GM12878 (cell line): ENCODE measurements around the gene ADAMTSL2. TPM values are rescaled to one million over a fixed set of nuclear protein-coding genes. Genes with fewer than 3 reads are reported as not detected.

ENCODE experiments used
- ATAC-seq: fragments of 200-7000 bp; cut with Tn5 transposase; 3 replicates; pipeline ENCODE4 v1.9.1; 2020; ENCODE audit warnings: mild to moderate bottlenecking, moderate library complexity
- BruUV-seq: library from RNA; stranded (reverse); fragments of 400-500 nt; replicated peaks from 2 replicates; lab custom pipeline; 2021; lab: Mats Ljungman, UMichigan
- CTCF ChIA-PET: fragments of 300-600 bp; sonication (Branson Sonifier 250); formaldehyde crosslinking; extraction: SDS; loops from one replicate; lab custom pipeline; 2021; ENCODE audit warnings: inconsistent platforms; lab: Yijun Ruan, JAX
- POLR2A ChIA-PET: fragments of 350-600 bp; formaldehyde crosslinking; extraction: SDS; loops from one replicate; lab custom pipeline; 2021; ENCODE audit warnings: inconsistent platforms; lab: Charles Lee
- RAD21 ChIA-PET: fragments of 300-600 bp; sonication (Branson Sonifier 250); formaldehyde crosslinking; loops from one replicate; lab custom pipeline; 2023; ENCODE audit warnings: antibody characterized with exemption; ENCODE audit not compliant: unreplicated experiment; lab: Charles Lee
- SMC1A ChIA-PET: fragments of 300-600 bp; sonication (Branson Sonifier 250); formaldehyde crosslinking; loops from one replicate; lab custom pipeline; 2023; ENCODE audit not compliant: unreplicated experiment, uncharacterized antibody; lab: Charles Lee
- DNase-seq: peaks from one replicate; pipeline ENCODE4 v3.0.0-alpha.2; 2011; ENCODE audit warnings: low read depth, low spot score
- FAIRE-seq: peaks from 3 replicates; lab custom pipeline; 2011; peaks lifted over from hg19 to GRCh38; lab: Jason Lieb, UNC
- H2AFZ ChIP-seq: 2 replicates; pipeline ENCODE4 v1.6.0; 2011; ENCODE audit warnings: low read depth, low read length, control low read depth; ENCODE audit not compliant: control insufficient read depth
- H3K27ac ChIP-seq: 2 replicates; pipeline ENCODE4 v1.5.1; 2011; ENCODE audit warnings: control low read depth; ENCODE audit not compliant: control insufficient read depth, insufficient read depth
- H3K27me3 ChIP-seq, 2 experiments: replicated peaks in 1 of 2; 2 replicates each; pipeline versions ENCODE4 v1.6.0 to v1.6.1; 2011; ENCODE audit warnings: low read length in 1 of 2; ENCODE audit not compliant: control insufficient read depth in 2 of 2, insufficient read depth in 2 of 2
- H3K36me3 ChIP-seq, 2 experiments: 2 replicates each; pipeline ENCODE4 v1.5.1; 2011; ENCODE audit warnings: low read length in 1 of 2; ENCODE audit not compliant: control insufficient read depth in 2 of 2, insufficient read depth in 2 of 2
- H3K4me1 ChIP-seq: 2 replicates; pipeline ENCODE4 v1.6.1; 2011; ENCODE audit warnings: mild to moderate bottlenecking, low read length, moderate library complexity, mixed read lengths; ENCODE audit not compliant: control insufficient read depth, insufficient read depth
- H3K4me2 ChIP-seq: 2 replicates; pipeline ENCODE4 v1.6.0; 2011; ENCODE audit warnings: control low read depth; ENCODE audit not compliant: control insufficient read depth, insufficient read depth
- H3K4me3 ChIP-seq: fragments of 200-600 bp; sonication (generic); 2 replicates; pipeline ENCODE4 v1.5.1; 2016
- H3K79me2 ChIP-seq: 2 replicates; pipeline ENCODE4 v1.6.0; 2011; ENCODE audit warnings: low read length; ENCODE audit not compliant: control insufficient read depth, insufficient read depth
- H3K9ac ChIP-seq: 2 replicates; pipeline ENCODE4 v1.8.0; 2011; ENCODE audit warnings: low read length, control low read depth, mixed read lengths; ENCODE audit not compliant: control insufficient read depth, insufficient read depth
- H3K9me3 ChIP-seq: replicated peaks from 3 replicates; pipeline ENCODE4 v1.5.1; 2011; ENCODE audit warnings: mild to moderate bottlenecking, low read length; ENCODE audit not compliant: control insufficient read depth, insufficient read depth
- H4K20me1 ChIP-seq: 2 replicates; pipeline ENCODE4 v1.6.0; 2011; ENCODE audit not compliant: control insufficient read depth, insufficient read depth
- BACH1 ChIP-seq: fragments of 450-650 bp; IDR thresholded peaks from 2 replicates; pipeline ENCODE4 v1.6.1; 2017; ENCODE audit warnings: mild to moderate bottlenecking, borderline replicate concordance
- EED ChIP-seq: sonication (generic); IDR thresholded peaks from 2 replicates; pipeline ENCODE4 v1.6.1; 2016; ENCODE audit warnings: antibody characterized with exemption, low read depth
- HSF1 ChIP-seq: fragments of 150-350 bp; IDR thresholded peaks from 2 replicates; pipeline ENCODE4 v1.6.1; 2014; ENCODE audit warnings: mild to moderate bottlenecking, low read depth, low read length
- KAT2A ChIP-seq: conservative IDR thresholded peaks from 2 replicates; pipeline ENCODE4 v1.6.1; 2011; ENCODE audit warnings: low read depth, low read length; ENCODE audit not compliant: control insufficient read depth
- RAD21 ChIP-seq: IDR thresholded peaks from 2 replicates; pipeline ENCODE4 v1.6.1; 2011; ENCODE audit warnings: mild to moderate bottlenecking, low read depth, low read length, moderate library complexity; ENCODE audit not compliant: insufficient read depth
- RCOR1 ChIP-seq: conservative IDR thresholded peaks from 2 replicates; pipeline ENCODE4 v1.6.1; 2012; ENCODE audit warnings: low read depth, low read length, improper control_type of control experiment
- RUNX3 ChIP-seq: IDR thresholded peaks from 2 replicates; pipeline ENCODE4 v1.6.1; 2012; ENCODE audit warnings: low read length, inconsistent platforms
- SMARCA5 ChIP-seq: fragments of 450-650 bp; IDR thresholded peaks from 2 replicates; pipeline ENCODE4 v1.6.1; 2017; ENCODE audit warnings: mild to moderate bottlenecking
- SMC3 ChIP-seq: IDR thresholded peaks from 2 replicates; pipeline ENCODE4 v1.6.1; 2011; ENCODE audit warnings: low read length, improper control_type of control experiment, borderline replicate concordance
- STAT3 ChIP-seq: IDR thresholded peaks from 2 replicates; pipeline ENCODE4 v1.6.1; 2011; ENCODE audit warnings: low read depth, low read length, improper control_type of control experiment
- ZBED1 ChIP-seq: IDR thresholded peaks from 2 replicates; pipeline ENCODE4 v1.6.1; 2016; ENCODE audit warnings: borderline replicate concordance
- ZZZ3 ChIP-seq: IDR thresholded peaks from 2 replicates; pipeline ENCODE4 v1.6.1; 2011; ENCODE audit warnings: low read depth; ENCODE audit not compliant: control insufficient read depth, insufficient read length
- WGBS: methylation state at CpG from one replicate; pipeline ENCODE4 v1.1.6; 2016; ENCODE audit warnings: low lambda C conversion rate; ENCODE audit not compliant: insufficient replicate concordance, insufficient coverage; ENCODE audit errors: missing lambda C conversion rate; 5-methylcytosine and 5-hydroxymethylcytosine counted together
- in situ Hi-C: fragments of 300-500 bp; cut with MboI; formaldehyde crosslinking; loops from 9 replicates; pipeline ENCODE4 v1.14.3; 2018; ENCODE audit warnings: mixed read lengths
- intact Hi-C: fragments of 100-400 bp; cut with micrococcal nuclease; formaldehyde crosslinking; loops from one replicate; pipeline ENCODE4 v1.14.2; 2022; ENCODE audit not compliant: unreplicated experiment
- polyA plus RNA-seq, 11 experiments: library from polyadenylated mRNA; depleted of rRNA in 4 of 11; unstranded in 6 of 11; stranded (reverse) in 5 of 11; fragments of >200 nt; fragmentation: Nextera tagmentation in 4 of 11; fragmentation: Illumina TruSeq in 1 of 11; extraction: Ambion mirVana in 4 of 11; extraction: Trizol in 1 of 11; gene quantifications; 1 replicate in 1 of 11; 2 replicates in 10 of 11; pipeline versions ENCODE4 v1.2.1 to v1.2.3, GENCODE V29; 2011 to 2016; ENCODE audit warnings: inconsistent platforms in 2 of 11, missing spikeins in 2 of 11, low read depth in 1 of 11
- total RNA-seq, 4 experiments: library from RNA; depleted of rRNA in 3 of 4; stranded (reverse); fragments of >200 nt in 3 of 4; fragmentation: Illumina TruSeq in 1 of 4; extraction: Trizol in 1 of 4; gene quantifications; 2 replicates each; pipeline versions ENCODE4 v1.2.1 to v1.2.3, GENCODE V29; 2013 to 2021
- TF ChIP-seq, protein P1 (sequence below): fragments of 450-650 bp; IDR thresholded peaks from 2 replicates; pipeline ENCODE4 v1.6.1; 2017; ENCODE audit warnings: borderline replicate concordance
- TF ChIP-seq, protein P2 (sequence below): fragments of 450-650 bp; IDR thresholded peaks from 2 replicates; pipeline ENCODE4 v1.6.1; 2017; ENCODE audit warnings: antibody characterized with exemption, mild to moderate bottlenecking, moderate library complexity

The ADAMTSL2 gene
- total and polyA plus RNA-seq, 10 of the 15 experiments (the other 5 are each of a cell fraction or from before 2014, with no cell fraction given), result 0.07 TPM; not detected in 9

GRCh38 chr9:133552236-133552635 lies 17.7 kb downstream of the ADAMTSL2 start:
- ATAC-seq (no peak), DNase-seq (no peak), FAIRE-seq (no peak)
- no peaks in the 10 kb centered on the region for H3K36me3 ChIP-seq
- BruUV-seq, result no TSS peak
- H3K79me2 ChIP-seq, result no peaks in the 10 kb centered on the region
- H3K9me3 ChIP-seq, result no peaks in the 10 kb centered on the region
- no peak overlapping the region for H3K27ac ChIP-seq
- 63% methylated on average over 8 of the region's 8 CpGs for WGBS
- CTCF ChIA-PET, result no interaction called here
- RAD21 ChIA-PET, result no interaction called here
- H3K9ac ChIP-seq, result no peak overlapping the region
- H3K4me3 ChIP-seq, result no peak overlapping the region
- H3K27me3 ChIP-seq, result no peaks in the 10 kb centered on the region; a peak in 2 of 4 replicates
- SMC1A ChIA-PET, result no interaction called here
- intact Hi-C loops (no loop called here), in situ Hi-C loops (no loop called here)
- no peak overlapping the region for H2AFZ ChIP-seq
- no peak for TF ChIP-seq ZZZ3
- no peak for TF ChIP-seq RCOR1
- TF ChIP-seq RAD21, result no peak
- H3K4me1 ChIP-seq, result no peaks in the 10 kb centered on the region
- no peak overlapping the region for H3K4me2 ChIP-seq
- POLR2A ChIA-PET, result no interaction called here
- H4K20me1 ChIP-seq, result no peaks in the 10 kb centered on the region

DNA sequence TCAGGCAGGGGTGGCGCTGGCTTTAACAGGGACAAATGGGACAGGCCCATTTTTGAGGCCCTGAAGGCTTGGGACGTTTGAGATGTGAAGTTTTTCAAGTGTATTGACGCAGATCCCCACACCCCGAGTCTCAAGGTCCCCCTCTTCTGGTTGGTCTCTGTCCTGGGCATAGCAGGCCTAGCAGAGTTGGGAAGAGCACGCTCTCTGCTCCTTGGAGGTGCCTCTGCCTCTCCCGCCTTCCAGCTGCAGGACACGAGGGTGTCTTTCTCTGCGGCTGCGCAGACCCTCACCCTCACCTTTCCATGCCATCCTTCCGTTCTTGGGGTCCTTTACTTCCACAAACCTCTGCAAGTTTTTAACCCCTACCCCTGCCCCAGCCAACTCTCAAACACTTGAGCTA lies 18.6 kb downstream of the ADAMTSL2 start:
- in situ Hi-C loops, result no loop called here
- POLR2A ChIA-PET, result no interaction called here
- RAD21 ChIA-PET, result no interaction called here
- SMC1A ChIA-PET, result no interaction called here
- Histone ChIP-seq H2AFZ (no peak overlapping the region), H4K20me1 (no peaks in the 10 kb centered on the region), H3K36me3 (no peaks in the 10 kb centered on the region), H3K27ac (no peak overlapping the region), H3K4me3 (no peak overlapping the region), H3K9ac (no peak overlapping the region), H3K9me3 (no peaks in the 10 kb centered on the region), H3K27me3 (no peaks in the 10 kb centered on the region; a peak in 2 of 4 replicates), H3K4me1 (peaks cover 6% of the 10 kb centered on the region), H3K79me2 (no peaks in the 10 kb centered on the region), H3K4me2 (no peak overlapping the region)
- intact Hi-C loops, result no loop called here
- DNase-seq (no peak), ATAC-seq (no peak), FAIRE-seq (no peak)
- no TSS peak for BruUV-seq
- CTCF ChIA-PET, result no interaction called here
- WGBS, result 11% methylated on average over 10 of the region's 10 CpGs
- TF ChIP-seq RUNX3, result no peak
- no peak for TF ChIP-seq STAT3
- no peak for TF ChIP-seq EED
- no peak for TF ChIP-seq SMARCA5
- no peak for TF ChIP-seq KAT2A
- TF ChIP-seq, protein P1, sequence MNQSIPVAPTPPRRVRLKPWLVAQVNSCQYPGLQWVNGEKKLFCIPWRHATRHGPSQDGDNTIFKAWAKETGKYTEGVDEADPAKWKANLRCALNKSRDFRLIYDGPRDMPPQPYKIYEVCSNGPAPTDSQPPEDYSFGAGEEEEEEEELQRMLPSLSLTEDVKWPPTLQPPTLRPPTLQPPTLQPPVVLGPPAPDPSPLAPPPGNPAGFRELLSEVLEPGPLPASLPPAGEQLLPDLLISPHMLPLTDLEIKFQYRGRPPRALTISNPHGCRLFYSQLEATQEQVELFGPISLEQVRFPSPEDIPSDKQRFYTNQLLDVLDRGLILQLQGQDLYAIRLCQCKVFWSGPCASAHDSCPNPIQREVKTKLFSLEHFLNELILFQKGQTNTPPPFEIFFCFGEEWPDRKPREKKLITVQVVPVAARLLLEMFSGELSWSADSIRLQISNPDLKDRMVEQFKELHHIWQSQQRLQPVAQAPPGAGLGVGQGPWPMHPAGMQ, result no peak
- TF ChIP-seq SMC3, result no peak
- no peak for TF ChIP-seq BACH1
- TF ChIP-seq, protein P2, sequence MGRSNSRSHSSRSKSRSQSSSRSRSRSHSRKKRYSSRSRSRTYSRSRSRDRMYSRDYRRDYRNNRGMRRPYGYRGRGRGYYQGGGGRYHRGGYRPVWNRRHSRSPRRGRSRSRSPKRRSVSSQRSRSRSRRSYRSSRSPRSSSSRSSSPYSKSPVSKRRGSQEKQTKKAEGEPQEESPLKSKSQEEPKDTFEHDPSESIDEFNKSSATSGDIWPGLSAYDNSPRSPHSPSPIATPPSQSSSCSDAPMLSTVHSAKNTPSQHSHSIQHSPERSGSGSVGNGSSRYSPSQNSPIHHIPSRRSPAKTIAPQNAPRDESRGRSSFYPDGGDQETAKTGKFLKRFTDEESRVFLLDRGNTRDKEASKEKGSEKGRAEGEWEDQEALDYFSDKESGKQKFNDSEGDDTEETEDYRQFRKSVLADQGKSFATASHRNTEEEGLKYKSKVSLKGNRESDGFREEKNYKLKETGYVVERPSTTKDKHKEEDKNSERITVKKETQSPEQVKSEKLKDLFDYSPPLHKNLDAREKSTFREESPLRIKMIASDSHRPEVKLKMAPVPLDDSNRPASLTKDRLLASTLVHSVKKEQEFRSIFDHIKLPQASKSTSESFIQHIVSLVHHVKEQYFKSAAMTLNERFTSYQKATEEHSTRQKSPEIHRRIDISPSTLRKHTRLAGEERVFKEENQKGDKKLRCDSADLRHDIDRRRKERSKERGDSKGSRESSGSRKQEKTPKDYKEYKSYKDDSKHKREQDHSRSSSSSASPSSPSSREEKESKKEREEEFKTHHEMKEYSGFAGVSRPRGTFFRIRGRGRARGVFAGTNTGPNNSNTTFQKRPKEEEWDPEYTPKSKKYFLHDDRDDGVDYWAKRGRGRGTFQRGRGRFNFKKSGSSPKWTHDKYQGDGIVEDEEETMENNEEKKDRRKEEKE, result no peak
- TF ChIP-seq ZBED1, result no peak
- no peak for TF ChIP-seq HSF1
